Left lung (tissue), 10 donors: ENCODE data around the gene ARHGEF28. TPM values are rescaled to one million over a fixed set of nuclear protein-coding genes. Genes with fewer than 3 reads are reported as not detected.

Experiments
- ATAC-seq: fragments of 200-7000 bp; cut with Tn5 transposase; one replicate; pipeline ENCODE4 v1.9.1; 2020; ENCODE audit warnings: moderate library complexity
- DNase-seq, 4 donors: peaks; one replicate each; pipeline ENCODE4 v3.0.0-alpha.2; 2013 to 2020
- H3K27ac ChIP-seq, 2 donors: fragments of 200-600 bp; sonication (generic) in 1 of 2; one replicate each; pipeline versions ENCODE4 v1.5.0 to v1.8.0; 2020 to 2021
- H3K27me3 ChIP-seq, 2 donors: fragments of 200-600 bp; sonication (generic) in 1 of 2; one replicate each; pipeline versions ENCODE4 v1.5.0 to v1.8.0; 2020 to 2021
- H3K36me3 ChIP-seq, 2 donors: fragments of 200-600 bp; sonication (generic) in 1 of 2; one replicate each; pipeline versions ENCODE4 v1.5.0 to v1.8.0; 2020 to 2021
- H3K4me1 ChIP-seq, 2 donors: fragments of 200-600 bp; one replicate each; pipeline ENCODE4 v1.8.0; 2021
- H3K4me3 ChIP-seq, 2 donors: fragments of 200-600 bp; sonication (generic) in 1 of 2; one replicate each; pipeline versions ENCODE4 v1.5.0 to v1.8.0; 2020 to 2021; ENCODE audit warnings: mild to moderate bottlenecking in 1 of 2
- H3K9me3 ChIP-seq, 2 donors: fragments of 200-600 bp; sonication (generic) in 1 of 2; one replicate each; pipeline versions ENCODE4 v1.5.0 to v1.8.0; 2020 to 2021
- intact Hi-C, 2 donors: fragments of 100-400 bp; cut with DNase I; formaldehyde crosslinking; loops; one replicate each; pipeline versions ENCODE4 v1.11.2 to v1.14.2; 2022
- polyA plus RNA-seq, 6 donors: library from polyadenylated mRNA; unstranded; fragments of 120-200 nt; gene quantifications; one replicate each; pipeline ENCODE4 v1.2.1, GENCODE V29; 2013; ENCODE audit not compliant: insufficient read length in 6 of 6
- total RNA-seq, 2 donors: library from RNA; stranded (reverse); fragmentation: NEBNext Ultra II Directional; extraction: Animal tissue kit (Norgen Biotek cat#: 25700); gene quantifications; one replicate each; pipeline ENCODE4 v1.2.1, GENCODE V29; 2021
- TF ChIP-seq, protein P1 (sequence below), 2 donors: fragments of 200-600 bp; sonication (generic) in 1 of 2; IDR thresholded peaks; one replicate each; pipeline versions ENCODE4 v1.5.0 to v1.8.0; 2021; ENCODE audit warnings: antibody characterized with exemption in 2 of 2
- donor health status: DM: no; HTN: yes; CAD: no.
- donor health status: DM: no; HTN: no; CAD: no.

Gene ARHGEF28
- total and polyA plus RNA-seq, 8 donors = 8.4 to 16.4 (median 10.3) TPM

DNA sequence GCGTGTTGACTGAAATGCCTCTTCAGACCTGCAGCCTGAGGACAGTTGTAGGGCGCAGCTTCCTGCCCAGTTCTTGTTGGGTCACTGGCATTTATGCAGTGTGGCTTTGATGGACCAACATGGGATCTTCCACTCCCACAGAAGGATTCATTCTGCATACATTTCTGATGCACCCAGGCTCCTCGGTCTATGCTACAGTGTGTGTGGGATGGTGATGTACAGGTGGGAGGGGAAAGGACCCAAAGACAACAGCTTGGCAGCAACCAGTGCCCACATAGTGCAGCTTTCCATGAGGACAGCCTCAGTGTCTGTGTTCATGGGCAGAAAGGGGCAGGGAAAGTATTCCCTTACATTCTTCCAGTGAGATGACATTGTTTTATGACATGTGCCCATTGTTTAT lies 237.9 kb downstream of the ARHGEF28 start:
- no peaks in the 10 kb centered on the region for H3K9me3 ChIP-seq
- no peak for ATAC-seq

DNA sequence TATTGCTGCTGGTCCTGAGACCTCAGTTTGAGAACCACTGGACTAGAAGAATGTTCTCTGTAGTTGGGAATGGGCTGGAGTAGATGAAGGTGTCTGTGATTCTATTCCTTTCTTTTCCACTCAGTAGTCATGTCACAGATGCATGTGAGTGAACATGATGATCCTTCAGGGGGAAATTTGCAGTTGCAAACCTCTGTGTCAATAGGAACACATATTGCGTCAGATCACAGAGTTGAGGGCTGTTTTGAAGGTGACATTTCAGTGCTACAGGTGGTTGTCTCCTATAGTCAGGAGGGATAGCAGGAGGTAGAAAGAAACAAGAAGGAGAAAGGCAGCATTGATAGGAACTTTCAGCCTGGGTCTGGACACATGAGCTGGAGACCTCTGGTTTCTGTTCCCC lies 239.3 kb downstream of the ARHGEF28 start:
- Histone ChIP-seq H3K27ac (no peak overlapping the region), H3K27me3 (no peaks in the 10 kb centered on the region), H3K9me3 (no peaks in the 10 kb centered on the region), H3K4me1 (peaks cover 0 to 10% of the 10 kb centered on the region in 2 donors), H3K36me3 (no peaks in the 10 kb centered on the region), H3K4me3 (no peak overlapping the region)
- ATAC-seq (no peak), DNase-seq (no peak)
- intact Hi-C loops = no loop called here
- TF ChIP-seq, protein P1, sequence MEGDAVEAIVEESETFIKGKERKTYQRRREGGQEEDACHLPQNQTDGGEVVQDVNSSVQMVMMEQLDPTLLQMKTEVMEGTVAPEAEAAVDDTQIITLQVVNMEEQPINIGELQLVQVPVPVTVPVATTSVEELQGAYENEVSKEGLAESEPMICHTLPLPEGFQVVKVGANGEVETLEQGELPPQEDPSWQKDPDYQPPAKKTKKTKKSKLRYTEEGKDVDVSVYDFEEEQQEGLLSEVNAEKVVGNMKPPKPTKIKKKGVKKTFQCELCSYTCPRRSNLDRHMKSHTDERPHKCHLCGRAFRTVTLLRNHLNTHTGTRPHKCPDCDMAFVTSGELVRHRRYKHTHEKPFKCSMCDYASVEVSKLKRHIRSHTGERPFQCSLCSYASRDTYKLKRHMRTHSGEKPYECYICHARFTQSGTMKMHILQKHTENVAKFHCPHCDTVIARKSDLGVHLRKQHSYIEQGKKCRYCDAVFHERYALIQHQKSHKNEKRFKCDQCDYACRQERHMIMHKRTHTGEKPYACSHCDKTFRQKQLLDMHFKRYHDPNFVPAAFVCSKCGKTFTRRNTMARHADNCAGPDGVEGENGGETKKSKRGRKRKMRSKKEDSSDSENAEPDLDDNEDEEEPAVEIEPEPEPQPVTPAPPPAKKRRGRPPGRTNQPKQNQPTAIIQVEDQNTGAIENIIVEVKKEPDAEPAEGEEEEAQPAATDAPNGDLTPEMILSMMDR (IDR thresholded peaks at IDR 0.05) = no peak

More for the DNA sequence above, 237.9 kb downstream of the ARHGEF28 start:
- no peak overlapping the region for H3K27ac ChIP-seq
- TF ChIP-seq, protein P1 (IDR thresholded peaks at IDR 0.05) = no peak
- H3K4me3 ChIP-seq = no peak overlapping the region
- DNase-seq = no peak
- H3K27me3 ChIP-seq = no peaks in the 10 kb centered on the region
- H3K4me1 ChIP-seq = peaks cover 0 to 16% of the 10 kb centered on the region in 2 donors
- H3K36me3 ChIP-seq = no peaks in the 10 kb centered on the region
- intact Hi-C loops = no loop called here

DNA sequence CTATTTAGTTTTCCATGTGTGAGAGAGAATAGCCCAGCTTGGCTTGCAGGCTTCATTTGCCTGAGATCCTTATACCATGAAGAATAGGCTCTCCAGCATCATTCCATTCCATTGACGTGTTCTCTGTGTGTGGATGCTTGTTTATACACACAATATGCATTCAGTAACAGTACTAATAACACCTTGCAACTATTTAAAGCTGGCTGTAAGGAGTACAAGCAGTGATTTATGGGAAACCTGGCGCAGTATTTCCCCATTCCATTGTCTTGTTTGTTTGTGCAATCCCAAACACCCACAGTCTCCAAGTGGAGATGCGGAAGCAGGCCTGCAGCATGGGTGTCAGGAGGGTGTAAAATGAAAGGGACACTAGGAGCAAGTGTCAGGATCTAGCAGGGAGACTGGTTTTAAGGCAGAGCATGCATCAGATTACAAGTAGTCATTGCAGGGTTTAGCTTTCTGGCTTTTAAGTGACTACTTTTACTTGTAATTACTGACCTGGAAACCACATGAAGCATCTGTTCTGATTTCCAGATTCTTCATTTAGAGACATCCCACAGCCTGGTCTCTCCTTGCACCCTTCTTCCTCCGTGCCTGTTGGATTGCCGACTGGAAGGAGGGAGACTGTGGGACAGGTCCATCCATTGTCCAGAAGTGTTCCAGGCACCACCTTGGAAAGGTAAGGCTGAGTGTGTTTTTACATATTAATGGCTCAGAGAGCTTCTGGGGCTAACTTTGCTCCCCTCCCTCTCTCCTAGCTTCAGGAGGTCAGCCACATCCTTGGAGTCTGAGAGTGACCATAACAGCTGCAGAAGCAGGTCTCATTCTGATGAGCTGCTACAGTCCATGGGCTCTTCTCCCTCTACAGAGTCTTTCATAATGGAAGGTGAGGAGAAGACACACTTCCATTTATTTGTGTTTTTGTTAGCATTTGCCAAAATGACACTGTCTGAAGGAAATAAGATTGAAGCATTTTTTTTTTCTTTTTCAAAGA lies 241.6 kb downstream of the ARHGEF28 start:
- H3K36me3 ChIP-seq = no peaks in the 10 kb centered on the region
- TF ChIP-seq, protein P1 (IDR thresholded peaks at IDR 0.05) = no peak
- H3K9me3 ChIP-seq = no peaks in the 10 kb centered on the region
- no peaks in the 10 kb centered on the region for H3K27me3 ChIP-seq
- H3K4me1 ChIP-seq = no peaks in the 10 kb centered on the region
- no peak overlapping the region for H3K27ac ChIP-seq
- DNase-seq (no peak), ATAC-seq (peak; percentile 38)
- no peak overlapping the region for H3K4me3 ChIP-seq
- intact Hi-C loops = no loop called here

DNA sequence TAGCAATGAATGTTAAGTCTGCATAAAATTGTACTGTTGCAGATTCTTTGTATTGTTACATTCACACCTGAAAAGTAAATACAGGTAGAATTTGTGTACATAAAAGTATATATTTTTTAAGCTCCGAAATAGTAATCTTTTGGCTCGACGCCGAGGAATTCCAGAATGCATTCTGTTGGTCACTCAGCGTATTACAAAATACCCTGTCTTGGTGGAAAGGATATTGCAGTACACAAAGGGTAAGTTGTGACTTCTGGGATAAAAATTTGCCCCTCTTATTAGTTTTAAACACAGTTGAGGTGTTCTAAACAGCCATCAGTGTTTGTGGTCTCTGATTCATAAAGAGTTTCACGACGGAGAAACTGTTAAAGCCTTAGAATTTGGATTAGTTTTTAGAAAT lies 257.6 kb downstream of the ARHGEF28 start:
- Histone ChIP-seq H3K27ac (no peak overlapping the region), H3K4me3 (no peak overlapping the region), H3K4me1 (no peaks in the 10 kb centered on the region), H3K36me3 (no peaks in the 10 kb centered on the region), H3K9me3 (no peaks in the 10 kb centered on the region), H3K27me3 (no peaks in the 10 kb centered on the region)
- TF ChIP-seq, protein P1 (IDR thresholded peaks at IDR 0.05) = no peak
- DNase-seq (no peak), ATAC-seq (no peak)
- intact Hi-C loops = no loop called here

DNA sequence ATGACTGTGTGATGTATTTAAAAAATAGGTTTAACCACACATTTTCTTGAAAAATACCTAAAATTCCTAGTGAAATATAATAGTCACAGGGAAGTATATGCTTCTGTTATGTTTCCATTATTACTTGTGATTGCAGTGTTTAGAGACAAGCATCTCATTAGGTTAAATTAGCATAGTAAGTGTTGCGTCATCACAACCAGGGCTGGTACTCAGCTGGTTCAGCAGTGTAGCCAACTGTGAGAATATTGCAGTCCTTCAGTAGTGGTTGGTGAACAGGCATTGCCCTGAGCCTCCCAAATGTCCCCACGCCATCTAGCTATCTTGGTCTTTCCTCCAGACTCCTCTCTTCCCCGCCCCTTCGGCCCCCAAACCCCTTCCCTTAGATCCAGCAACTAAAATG lies 261.7 kb downstream of the ARHGEF28 start:
- no peaks in the 10 kb centered on the region for H3K36me3 ChIP-seq
- DNase-seq = no peak
- no peaks in the 10 kb centered on the region for H3K4me1 ChIP-seq
- H3K4me3 ChIP-seq = no peak overlapping the region
- intact Hi-C loops = no loop called here
- no peaks in the 10 kb centered on the region for H3K9me3 ChIP-seq
- H3K27ac ChIP-seq = no peak overlapping the region
- H3K27me3 ChIP-seq = no peaks in the 10 kb centered on the region
- ATAC-seq = no peak
- TF ChIP-seq, protein P1 (IDR thresholded peaks at IDR 0.05) = no peak
